ENCODE results near the gene PYCR2.

The PYCR2 gene

GRCh38 chr1:225873281-225873850 lies 50.7 kb downstream of the PYCR2 start:
- H3K4me3 ChIP-seq (ENCODE audit: insufficient read depth, low read length, poor library complexity, severe bottlenecking), result no peak overlapping the region
- no peak overlapping the region for H3K27ac ChIP-seq (ENCODE audit: low read depth, low read length)
- H3K9ac ChIP-seq (ENCODE audit: low read length), result no peak overlapping the region
- no peaks in the 10 kb centered on the region for H4K20me1 ChIP-seq (ENCODE audit: low read depth, low read length)
- H3K36me3 ChIP-seq (ENCODE audit: low read length), result no peaks in the 10 kb centered on the region
- H3K79me2 ChIP-seq (ENCODE audit: insufficient read depth, low read length), result no peaks in the 10 kb centered on the region
- no peaks in the 10 kb centered on the region for H3K27me3 ChIP-seq (ENCODE audit: low read length)
- H3K9me3 ChIP-seq (ENCODE audit: insufficient read depth, low read length), result no peaks in the 10 kb centered on the region
- H3K9me2 ChIP-seq (replicated peaks; ENCODE audit: insufficient read depth, low read length), result no peaks in the 10 kb centered on the region
- H3K4me2 ChIP-seq (ENCODE audit: low read depth, low read length, poor library complexity, severe bottlenecking), result no peak overlapping the region
- no peak for TF ChIP-seq CTCF (IDR thresholded peaks at IDR 0.05; ENCODE audit: insufficient read depth, low read length, poor library complexity, severe bottlenecking)
- no peak for TF ChIP-seq EZH2phosphoT487 (conservative IDR thresholded peaks at IDR 0.05; ENCODE audit: low read length)
- no peak overlapping the region for H2AFZ ChIP-seq (ENCODE audit: low read depth, low read length, severe bottlenecking)
- no peaks in the 10 kb centered on the region for H3F3A ChIP-seq (ENCODE audit: insufficient read depth)

- H3K27me3 ChIP-seq (ENCODE audit: low read length), result no peaks in the 10 kb centered on the region
- H3K4me3 ChIP-seq (ENCODE audit: insufficient read depth, low read length, poor library complexity, severe bottlenecking), result no peak overlapping the region
- no peak overlapping the region for H3K4me2 ChIP-seq (ENCODE audit: low read depth, low read length, poor library complexity, severe bottlenecking)
- no peak for TF ChIP-seq CTCF (IDR thresholded peaks at IDR 0.05; ENCODE audit: insufficient read depth, low read length, poor library complexity, severe bottlenecking)
- no peaks in the 10 kb centered on the region for H4K20me1 ChIP-seq (ENCODE audit: low read depth, low read length)
- H3K27ac ChIP-seq (ENCODE audit: low read depth, low read length), result no peak overlapping the region
- H3F3A ChIP-seq (ENCODE audit: insufficient read depth), result no peaks in the 10 kb centered on the region
- no peaks in the 10 kb centered on the region for H3K9me3 ChIP-seq (ENCODE audit: insufficient read depth, low read length)
- H2AFZ ChIP-seq (ENCODE audit: low read depth, low read length, severe bottlenecking), result no peak overlapping the region
- H3K9me2 ChIP-seq (replicated peaks; ENCODE audit: insufficient read depth, low read length), result no peaks in the 10 kb centered on the region
- no peaks in the 10 kb centered on the region for H3K36me3 ChIP-seq (ENCODE audit: low read length)
- H3K79me2 ChIP-seq (ENCODE audit: insufficient read depth, low read length), result no peaks in the 10 kb centered on the region
- no peak overlapping the region for H3K9ac ChIP-seq (ENCODE audit: low read length)
Measured at GRCh38 chr1:225872075-225872430, 52.0 kb downstream of the PYCR2 start.

DNA sequence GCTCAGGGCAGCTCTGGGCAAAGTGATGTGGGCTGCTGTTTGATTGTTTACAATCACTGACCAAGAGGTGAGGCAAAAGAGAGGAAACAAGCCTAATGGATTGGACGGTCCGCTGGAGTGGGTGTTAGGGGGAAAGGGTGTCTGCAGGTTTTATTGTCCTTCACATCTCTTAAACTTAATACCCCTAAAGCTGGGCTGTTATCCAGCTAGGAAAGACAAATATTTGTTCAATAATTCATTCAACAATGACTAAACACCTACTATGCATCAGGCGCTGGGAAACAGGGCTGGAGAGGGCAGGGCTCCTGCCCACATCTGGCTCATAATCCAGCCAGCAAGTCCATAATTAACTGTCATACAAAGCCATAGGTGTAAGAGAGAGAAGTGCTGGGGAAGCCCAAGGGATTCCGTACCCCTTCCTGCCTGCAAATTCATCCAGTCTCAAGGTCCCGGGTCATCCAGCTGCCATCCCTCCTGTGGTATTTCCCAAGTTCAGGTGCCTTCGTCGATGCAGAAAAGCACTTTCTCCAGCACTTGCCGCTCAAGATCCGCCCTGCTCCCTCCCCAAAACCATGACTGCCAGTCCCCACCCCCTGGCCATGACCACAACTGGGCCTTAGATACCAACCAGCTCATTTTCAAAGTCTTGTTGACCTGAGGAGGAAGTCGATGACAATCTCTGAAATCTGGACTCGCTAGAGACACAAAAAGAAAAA lies 52.5 kb downstream of the PYCR2 start:
- no peaks in the 10 kb centered on the region for H3K36me3 ChIP-seq (ENCODE audit: low read length)
- H3K9ac ChIP-seq (ENCODE audit: low read length), result no peak overlapping the region
- H3F3A ChIP-seq (ENCODE audit: insufficient read depth), result no peaks in the 10 kb centered on the region
- H3K27me3 ChIP-seq (ENCODE audit: low read length), result no peaks in the 10 kb centered on the region
- no peak overlapping the region for H3K27ac ChIP-seq (ENCODE audit: low read depth, low read length)
- no peaks in the 10 kb centered on the region for H4K20me1 ChIP-seq (ENCODE audit: low read depth, low read length)
- no peaks in the 10 kb centered on the region for H3K9me2 ChIP-seq (replicated peaks; ENCODE audit: insufficient read depth, low read length)
- no peak overlapping the region for H2AFZ ChIP-seq (ENCODE audit: low read depth, low read length, severe bottlenecking)
- no peak for TF ChIP-seq CTCF (IDR thresholded peaks at IDR 0.05; ENCODE audit: insufficient read depth, low read length, poor library complexity, severe bottlenecking)
- TF ChIP-seq EZH2phosphoT487 (conservative IDR thresholded peaks at IDR 0.05; ENCODE audit: low read length), result no peak
- H3K9me3 ChIP-seq (ENCODE audit: insufficient read depth, low read length), result no peaks in the 10 kb centered on the region
- H3K4me2 ChIP-seq (ENCODE audit: low read depth, low read length, poor library complexity, severe bottlenecking), result no peak overlapping the region
- no peaks in the 10 kb centered on the region for H3K79me2 ChIP-seq (ENCODE audit: insufficient read depth, low read length)
- H3K4me3 ChIP-seq (ENCODE audit: insufficient read depth, low read length, poor library complexity, severe bottlenecking), result no peak overlapping the region

All from SU-DHL-6 (cell line).